ENCODE measurements around the gene MFSD8.
"Not testable (repeated sequence)": the region's sequence is repeated elsewhere in the genome, so short reads cannot be mapped to it uniquely, and the experiment has no call there.

Gene MFSD8

DNA sequence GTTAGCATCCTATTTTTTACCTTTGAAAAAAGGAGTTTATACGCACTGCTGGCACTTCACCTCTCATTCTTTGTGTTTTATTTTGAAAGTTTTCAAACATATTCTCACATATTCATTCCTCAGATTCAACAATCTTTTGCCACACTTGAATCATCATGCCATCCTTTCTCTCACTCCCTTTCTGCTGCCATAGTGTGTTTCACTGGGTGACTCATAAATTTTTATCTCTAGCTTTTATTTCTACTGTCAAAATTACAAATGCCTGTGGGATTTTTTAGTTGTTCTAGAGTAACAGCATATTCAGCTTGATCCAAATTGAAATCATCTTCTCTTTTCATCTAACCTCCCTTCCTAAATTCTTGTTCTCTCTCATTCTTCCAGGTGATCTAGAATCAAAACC, 28.0 kb downstream of the MFSD8 start:
- DNase-seq (ENCODE audit: low spot score) = no peak

GRCh38 chr4:127931836-127932235, 33.1 kb downstream of the MFSD8 start:
- not testable (repeated sequence) for DNase-seq (ENCODE audit: low spot score)

GRCh38 chr4:127930175-127930574, 34.8 kb downstream of the MFSD8 start:
- no peak for DNase-seq (ENCODE audit: low spot score)

GRCh38 chr4:127925720-127926119, 39.3 kb downstream of the MFSD8 start:
- DNase-seq (ENCODE audit: low spot score) = not testable (repeated sequence)

DNA sequence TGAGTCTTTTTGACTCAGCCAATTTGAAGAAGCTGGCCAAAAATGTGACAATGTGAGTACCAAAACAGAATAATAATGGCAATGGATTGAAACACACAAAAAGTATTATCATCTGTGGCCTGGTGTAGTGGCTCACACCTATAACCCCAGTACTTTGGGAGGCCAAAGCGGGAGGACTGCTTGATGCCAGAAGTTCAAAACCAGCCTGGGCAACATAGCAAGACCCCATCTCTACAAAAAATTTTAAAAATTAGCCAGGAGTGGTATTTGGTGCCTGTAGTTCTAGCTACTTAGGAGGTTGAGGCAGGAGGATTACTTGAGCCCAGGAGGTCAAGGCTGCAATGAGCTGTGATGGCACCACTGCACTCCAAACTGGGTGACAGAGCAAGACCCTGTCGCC, 42.7 kb downstream of the MFSD8 start:
- no peak for DNase-seq (ENCODE audit: low spot score)

DNA sequence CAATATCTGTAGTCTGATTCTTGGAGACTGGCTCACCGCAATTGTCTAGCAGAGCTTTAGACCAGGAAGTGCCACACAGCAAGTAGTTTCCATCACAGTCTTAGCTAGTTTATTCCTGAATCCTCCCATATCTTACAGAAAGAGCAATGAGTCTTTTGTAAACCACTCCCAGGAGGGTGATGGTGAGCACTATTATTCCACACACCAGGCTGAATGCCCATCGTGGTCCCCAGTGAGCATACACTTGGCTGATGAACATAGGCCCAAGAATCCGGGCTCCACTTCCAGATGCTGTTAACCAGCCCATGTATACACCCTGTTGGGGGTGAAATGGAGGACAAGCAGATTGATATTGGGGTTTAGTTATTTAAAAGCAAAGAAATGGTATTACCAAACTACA, 44.5 kb downstream of the MFSD8 start:
- DNase-seq (ENCODE audit: low spot score) = no peak

GRCh38 chr4:127917151-127917550, 47.8 kb downstream of the MFSD8 start:
- DNase-seq (ENCODE audit: low spot score) = no peak

- no peak for DNase-seq (ENCODE audit: low spot score)
Measured at GRCh38 chr4:127916512-127916911, 48.5 kb downstream of the MFSD8 start.

DNA sequence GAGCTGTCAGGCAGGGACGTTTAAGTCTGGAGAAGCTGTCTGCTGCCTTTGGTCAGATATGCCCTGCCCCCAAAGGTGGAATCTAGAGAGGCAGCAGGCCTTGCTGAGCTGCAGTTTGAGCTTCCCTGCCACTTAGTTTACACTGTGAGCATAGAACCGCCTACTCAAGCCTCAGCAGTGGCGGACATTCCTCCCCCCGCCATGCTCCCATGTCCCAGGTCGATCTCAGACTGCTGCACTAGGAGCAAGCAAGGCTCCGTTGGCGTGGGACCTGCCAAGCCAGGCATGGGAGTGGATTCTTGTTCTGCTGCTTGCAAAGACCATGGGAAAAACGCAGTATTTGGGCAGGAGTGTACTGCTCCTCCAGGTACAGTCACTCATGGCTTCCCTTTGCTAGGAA, 59.9 kb downstream of the MFSD8 start:
- no peak for DNase-seq (ENCODE audit: low spot score)

DNA sequence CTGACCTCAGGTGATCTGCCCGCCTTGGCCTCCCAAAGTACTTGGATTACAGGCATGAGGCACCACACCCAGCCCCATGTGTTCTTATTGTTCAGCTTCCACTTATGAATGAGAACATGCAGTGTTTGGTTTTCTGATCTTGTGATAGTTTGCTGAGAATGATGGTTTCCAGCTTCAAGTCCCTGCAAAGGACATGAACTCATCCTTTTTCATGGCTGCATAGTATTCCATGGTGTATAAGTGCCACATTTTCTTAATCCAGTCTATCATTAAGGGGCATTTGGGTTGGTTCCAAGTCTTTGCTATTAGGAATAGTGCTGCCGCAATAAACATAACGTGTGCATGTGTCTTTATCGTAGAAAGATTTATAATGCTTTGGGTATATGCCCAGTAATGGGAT, 65.3 kb downstream of the MFSD8 start:
- DNase-seq (ENCODE audit: low spot score) = not testable (repeated sequence)

DNA sequence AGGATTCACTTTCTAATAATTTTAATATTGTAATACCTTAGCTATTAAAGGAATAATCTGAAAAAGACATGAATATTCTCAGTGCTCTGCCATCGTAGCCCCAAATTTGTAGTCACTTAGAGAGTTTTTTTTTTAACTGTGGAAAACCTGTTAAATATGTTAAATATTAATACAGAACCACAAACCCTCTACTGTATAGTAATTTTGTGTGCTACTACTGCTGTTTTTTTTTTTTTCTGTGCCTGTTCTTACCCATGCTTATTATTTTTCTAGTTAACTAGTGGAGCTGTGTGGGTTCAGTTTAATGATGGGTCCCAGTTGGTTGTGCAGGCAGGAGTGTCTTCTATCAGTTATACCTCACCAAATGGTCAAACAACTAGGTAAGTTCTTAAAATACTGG, 68.4 kb downstream of the MFSD8 start:
- DNase-seq (ENCODE audit: low spot score) = no peak

DNA sequence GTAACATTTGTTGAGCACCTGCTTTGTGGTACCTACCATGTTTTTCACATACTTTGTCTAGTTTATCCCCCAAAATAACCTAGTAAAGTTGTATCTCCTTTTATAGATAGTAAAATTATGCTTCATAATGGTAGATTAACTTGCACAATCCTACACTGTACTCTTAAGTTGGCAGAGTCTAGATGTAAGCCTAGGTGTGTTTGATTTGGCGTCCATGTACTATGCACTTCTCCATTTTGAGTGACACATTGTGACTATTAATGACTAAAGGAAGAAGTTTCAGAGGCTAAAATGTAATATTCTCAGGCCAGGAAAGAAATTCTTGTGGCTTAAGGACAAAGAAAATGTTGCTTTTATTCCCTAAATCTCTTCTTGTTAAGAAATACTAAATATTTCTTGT, 68.9 kb downstream of the MFSD8 start:
- no peak for DNase-seq (ENCODE audit: low spot score)

GRCh38 chr4:127889903-127890302, 75.1 kb downstream of the MFSD8 start:
- DNase-seq (ENCODE audit: low spot score) = no peak

DNA sequence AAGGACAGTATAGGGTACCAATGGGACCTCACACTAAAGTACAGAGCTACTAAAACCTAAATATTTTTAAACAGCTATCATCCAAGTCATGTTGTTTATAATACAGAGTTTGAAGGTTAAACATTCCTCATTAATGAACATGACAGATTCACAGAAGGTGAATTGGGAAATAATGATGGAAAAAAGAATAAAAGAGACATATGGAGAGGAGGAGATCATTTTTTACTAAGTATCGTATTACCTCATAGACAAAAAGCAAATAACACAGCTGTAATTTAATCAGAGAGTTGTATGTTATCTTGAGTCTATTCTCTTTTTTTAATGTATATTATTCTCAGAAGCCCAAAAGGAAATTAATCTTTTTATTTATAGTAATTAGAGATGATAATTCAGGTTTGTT, 76.4 kb downstream of the MFSD8 start:
- no peak for DNase-seq (ENCODE audit: low spot score)

- no peak for DNase-seq (ENCODE audit: low spot score)
Measured at GRCh38 chr4:127881563-127881864, 83.5 kb downstream of the MFSD8 start.

- DNase-seq (ENCODE audit: low spot score) = peak; percentile 85
Measured at GRCh38 chr4:127880763-127881562, 84.0 kb downstream of the MFSD8 start, which contains the start of gene PLK4. TSS of gene PLK4 (plus strand) at chr4:127880893. CDS start at chr4:127881135, 242 bp downstream.

DNA sequence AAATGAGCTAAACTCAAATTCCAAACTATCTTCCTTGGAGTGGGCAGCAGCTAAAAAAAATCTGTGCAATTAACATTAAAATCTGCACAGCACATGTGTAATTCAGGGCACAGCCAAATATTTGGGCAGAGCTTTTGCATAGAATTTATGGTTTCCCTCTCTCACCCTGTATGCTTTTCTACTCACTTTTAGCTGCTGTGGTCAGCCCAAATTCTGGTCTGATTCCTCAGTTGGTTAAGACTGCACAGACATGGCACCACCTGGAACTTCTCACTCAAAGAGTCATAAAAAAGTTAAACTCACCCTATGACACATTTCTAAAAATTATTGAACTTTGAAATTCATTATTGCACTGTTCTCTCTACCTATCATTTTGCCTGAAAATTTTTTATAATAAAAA, 89.2 kb downstream of the MFSD8 start:
- DNase-seq (ENCODE audit: low spot score) = no peak

DNA sequence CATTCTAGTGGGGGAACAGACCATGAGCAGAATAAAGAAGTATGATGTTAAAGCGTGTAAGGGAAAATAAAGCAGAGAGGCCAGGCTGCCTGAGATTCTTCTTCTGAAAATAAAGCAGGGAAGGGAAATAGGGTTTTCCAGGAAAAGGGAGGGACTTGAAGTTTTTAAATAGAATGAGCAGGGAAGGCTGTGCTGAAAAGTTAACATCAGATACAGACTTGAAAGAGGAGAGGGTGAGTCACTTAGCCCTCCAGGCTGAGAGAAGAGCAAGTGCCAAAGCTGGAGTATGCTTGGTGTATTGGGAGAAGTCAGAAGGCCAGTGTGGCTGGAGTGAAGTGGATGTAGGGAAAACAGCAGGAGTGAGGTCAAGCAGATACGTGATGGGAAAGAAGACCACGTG, 94.3 kb downstream of the MFSD8 start:
- DNase-seq (ENCODE audit: low spot score) = no peak

GRCh38 chr4:127870281-127870680, 94.7 kb downstream of the MFSD8 start:
- DNase-seq (ENCODE audit: low spot score) = no peak

DNA sequence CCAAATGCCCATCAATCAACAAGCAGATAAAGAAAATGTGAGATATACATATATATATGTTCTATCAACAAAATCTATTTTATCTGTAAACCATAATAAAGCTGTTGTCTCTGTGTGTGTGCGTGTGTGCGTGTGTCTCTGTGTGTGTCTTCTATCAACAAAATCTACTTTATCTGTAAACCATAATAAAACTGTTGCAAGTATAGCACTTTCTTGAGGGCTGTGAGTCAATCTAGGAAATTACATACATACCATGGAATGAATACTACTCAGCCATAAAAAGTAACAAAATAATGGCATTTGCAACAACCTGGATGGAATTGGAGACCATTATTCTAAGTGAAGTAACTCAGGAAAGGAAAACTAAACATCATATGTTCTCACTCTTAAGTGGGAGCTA, 96.8 kb downstream of the MFSD8 start:
- no peak for DNase-seq (ENCODE audit: low spot score)

Measured in SW480 (cell line).